SK-N-SH treated with all-trans-retinoic acid at 6 μM for 48 hours (cell line): ENCODE data around the gene RHOXF2.

Source experiments
- ATAC-seq: fragments of 200-7000 bp; cut with Tn5 transposase; 3 replicates; pipeline ENCODE4 v1.9.1; 2020; ENCODE audit warnings: mild to moderate bottlenecking, moderate library complexity
- ARNTL ChIP-seq: fragments of 450-650 bp; formaldehyde crosslinking; IDR thresholded peaks from 2 replicates; pipeline ENCODE4 v1.5.0; 2020; ENCODE audit warnings: low read depth, mild to moderate bottlenecking, moderate library complexity, borderline replicate concordance
- CSRNP3 ChIP-seq: fragments of 250-450 bp; sonication (Bioruptor Pico); IDR thresholded peaks from 2 replicates; pipeline ENCODE4 v1.5.1; 2021; ENCODE audit warnings: mild to moderate bottlenecking, moderate library complexity
- OSR1 ChIP-seq: fragments of 250-450 bp; sonication (Bioruptor Pico); IDR thresholded peaks from 2 replicates; pipeline ENCODE4 v1.8.0; 2022; ENCODE audit warnings: moderate library complexity, mild to moderate bottlenecking, inconsistent platforms
- PPARA ChIP-seq: fragments of 250-450 bp; sonication (Bioruptor Pico); IDR thresholded peaks from 2 replicates; pipeline ENCODE4 v1.5.0; 2020; ENCODE audit warnings: mild to moderate bottlenecking, borderline replicate concordance
- RARB ChIP-seq: fragments of 250-450 bp; sonication (Bioruptor Pico); IDR thresholded peaks from 2 replicates; pipeline ENCODE4 v1.8.0; 2021; ENCODE audit warnings: mild to moderate bottlenecking, moderate library complexity
- SNAI2 ChIP-seq: fragments of 250-450 bp; sonication (Bioruptor Pico); IDR thresholded peaks from 2 replicates; pipeline ENCODE4 v1.5.0; 2020; ENCODE audit warnings: mild to moderate bottlenecking, moderate library complexity
- TCF4 ChIP-seq: fragments of 250-450 bp; sonication (Bioruptor Pico); IDR thresholded peaks from 2 replicates; pipeline ENCODE4 v1.8.0; 2021; ENCODE audit warnings: mild to moderate bottlenecking, moderate library complexity, borderline replicate concordance
- TOX ChIP-seq: fragments of 250-450 bp; sonication (Bioruptor Pico); IDR thresholded peaks from 2 replicates; pipeline ENCODE4 v1.8.0; 2021; ENCODE audit warnings: mild to moderate bottlenecking, moderate library complexity, borderline replicate concordance
- TSHZ2 ChIP-seq: fragments of 250-450 bp; sonication (Bioruptor Pico); IDR thresholded peaks from 2 replicates; pipeline ENCODE4 v1.5.0; 2020; ENCODE audit warnings: mild to moderate bottlenecking, moderate library complexity
- ZC3H10 ChIP-seq: fragments of 250-450 bp; sonication (Bioruptor Pico); IDR thresholded peaks from 2 replicates; pipeline ENCODE4 v1.5.1; 2021; ENCODE audit warnings: mild to moderate bottlenecking, moderate library complexity
- ZFP3 ChIP-seq: fragments of 250-450 bp; sonication (Bioruptor Pico); IDR thresholded peaks from 2 replicates; pipeline ENCODE4 v1.5.0; 2020; ENCODE audit warnings: mild to moderate bottlenecking, moderate library complexity
- ZFP30 ChIP-seq: fragments of 450-650 bp; formaldehyde crosslinking; IDR thresholded peaks from 2 replicates; pipeline ENCODE4 v1.5.0; 2022; ENCODE audit warnings: mild to moderate bottlenecking, moderate library complexity
- ZNF70 ChIP-seq: fragments of 450-650 bp; formaldehyde crosslinking; IDR thresholded peaks from 2 replicates; pipeline ENCODE4 v1.5.0; 2020; ENCODE audit warnings: mild to moderate bottlenecking, moderate library complexity

RHOXF2 gene

GRCh38 chrX:120213438-120214265, 55.2 kb downstream of the RHOXF2 start:
- ATAC-seq = peak; percentile 99
- TF ChIP-seq PPARA (no peak), SNAI2 (no peak), TCF4 (CRISPR knock-in tag) (no peak), RARB (CRISPR knock-in tag) (no peak), ARNTL (CRISPR knock-in tag) (no peak), TSHZ2 (CRISPR knock-in tag) (no peak), ZNF70 (CRISPR knock-in tag) (no peak), TOX (CRISPR knock-in tag) (no peak), ZC3H10 (no peak), ZFP3 (CRISPR knock-in tag) (no peak), ZFP30 (CRISPR knock-in tag) (no peak), OSR1 (no peak), CSRNP3 (CRISPR knock-in tag) (no peak)
- TF ChIP-seq, all 23 proteins: peak for 0
